Thoracic aorta endothelial cell (primary cell): ENCODE data around the gene PGP. TPM values are rescaled to one million over a fixed set of nuclear protein-coding genes. Genes with fewer than 3 reads are reported as not detected.

Experiments
- total RNA-seq: library from RNA; depleted of rRNA; stranded (reverse); fragments of >200 nt; gene quantifications from 2 replicates; pipeline ENCODE4 v1.2.3, GENCODE V29; 2012

PGP gene, protein sequence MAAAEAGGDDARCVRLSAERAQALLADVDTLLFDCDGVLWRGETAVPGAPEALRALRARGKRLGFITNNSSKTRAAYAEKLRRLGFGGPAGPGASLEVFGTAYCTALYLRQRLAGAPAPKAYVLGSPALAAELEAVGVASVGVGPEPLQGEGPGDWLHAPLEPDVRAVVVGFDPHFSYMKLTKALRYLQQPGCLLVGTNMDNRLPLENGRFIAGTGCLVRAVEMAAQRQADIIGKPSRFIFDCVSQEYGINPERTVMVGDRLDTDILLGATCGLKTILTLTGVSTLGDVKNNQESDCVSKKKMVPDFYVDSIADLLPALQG
- total RNA-seq, result 16.7 and 26.2 TPM in 2 replicates

DNA sequence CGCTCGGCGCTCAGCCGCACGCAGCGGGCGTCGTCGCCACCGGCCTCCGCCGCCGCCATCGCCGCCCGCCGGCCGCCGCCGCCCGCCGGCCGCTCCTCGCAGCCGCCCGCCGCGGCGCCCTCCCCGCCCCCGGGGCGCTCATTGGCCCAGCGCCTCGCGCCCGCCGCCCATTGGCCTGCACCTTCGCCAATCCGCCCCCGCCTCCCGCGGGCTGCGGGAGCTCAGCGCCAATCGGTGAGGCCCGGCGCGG is at the start of gene PGP:
PGP (minus strand) TSS at position 122 of the 250 bp plus-strand sequence; CDS start at position 59, 63 bp downstream.

DNA sequence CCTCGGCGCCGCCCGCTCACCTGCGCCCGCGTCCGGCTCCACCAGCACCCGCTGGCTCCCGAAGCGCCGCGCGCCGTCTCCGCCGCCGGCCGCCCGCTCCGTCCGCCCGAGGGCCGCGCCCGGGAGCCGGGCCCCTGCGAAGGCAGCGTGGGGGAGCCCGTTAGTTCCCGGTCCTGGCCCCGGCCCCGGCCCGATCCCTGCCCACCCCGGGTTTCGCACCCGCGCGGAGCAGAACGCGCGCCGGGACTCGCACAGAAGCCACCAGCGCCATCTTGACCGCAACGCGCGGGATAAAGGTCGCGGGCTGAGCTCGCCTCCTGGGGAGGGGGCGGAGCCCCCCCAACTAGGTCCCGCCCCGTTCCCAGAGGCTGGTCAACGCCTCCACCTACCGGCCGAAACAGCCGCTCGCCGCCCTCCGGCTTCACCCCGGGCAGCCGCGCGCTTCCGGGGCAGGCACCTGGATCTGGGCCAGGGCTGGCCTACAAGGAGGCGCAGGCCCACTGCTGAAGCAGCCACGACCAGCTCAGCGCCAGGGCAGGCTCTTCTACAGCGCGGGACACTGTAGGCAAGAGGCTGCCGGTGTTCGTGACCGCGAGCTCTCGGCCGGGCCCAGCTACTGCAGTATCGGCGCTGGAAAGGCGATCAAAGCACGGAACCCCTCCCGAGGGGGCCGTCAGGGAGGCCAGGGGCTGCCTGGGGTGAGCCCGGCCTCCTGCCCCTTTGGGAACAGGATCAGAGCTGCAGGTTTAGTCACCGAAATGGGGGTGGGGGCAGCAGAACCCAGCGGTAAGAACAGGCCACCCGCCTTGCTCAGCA is 36.9 kb upstream of the PGP start, which contains the start of gene ECI1:
ECI1 (minus strand) TSS at position 292 of the 816 bp plus-strand sequence; CDS start at position 271, 21 bp downstream.

DNA sequence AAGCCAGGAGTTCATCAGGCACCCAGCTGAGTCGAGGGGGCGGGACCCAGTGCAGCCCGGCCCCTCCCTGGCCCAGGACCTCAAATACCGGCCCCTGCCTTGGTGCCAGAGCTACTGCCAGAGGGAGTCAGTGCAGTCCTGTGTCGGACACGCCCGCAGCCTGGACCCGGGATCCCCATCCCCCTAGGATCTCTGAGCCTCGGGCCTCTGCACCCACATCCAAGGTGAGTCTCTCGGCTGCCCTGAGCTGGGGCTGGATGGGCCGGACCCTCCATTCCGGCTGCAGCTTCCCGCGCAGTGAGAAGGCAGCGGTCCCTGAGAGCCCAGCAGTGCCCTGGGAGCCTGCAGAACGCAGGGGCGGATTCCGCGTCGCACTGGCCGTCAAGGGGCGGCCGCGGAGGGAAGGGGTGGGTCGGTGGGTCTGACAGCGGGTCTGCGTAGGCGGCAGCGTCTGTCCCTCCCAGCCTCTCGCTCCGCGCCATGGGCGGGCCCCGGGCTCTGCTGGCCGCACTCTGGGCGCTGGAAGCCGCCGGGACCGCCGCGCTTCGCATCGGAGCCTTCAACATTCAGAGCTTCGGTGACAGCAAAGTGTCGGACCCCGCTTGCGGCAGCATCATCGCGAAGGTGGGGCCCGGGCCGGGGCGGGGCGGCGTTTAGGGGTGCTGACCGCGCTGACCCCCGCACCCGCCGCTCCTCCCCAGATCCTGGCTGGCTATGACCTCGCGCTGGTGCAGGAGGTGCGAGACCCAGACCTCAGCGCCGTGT is 21.9 kb upstream of the PGP start, which contains the start of gene DNASE1L2:
DNASE1L2 (plus strand) TSS at position 108 of the 765 bp plus-strand sequence; CDS start at position 481, 373 bp downstream.

DNA sequence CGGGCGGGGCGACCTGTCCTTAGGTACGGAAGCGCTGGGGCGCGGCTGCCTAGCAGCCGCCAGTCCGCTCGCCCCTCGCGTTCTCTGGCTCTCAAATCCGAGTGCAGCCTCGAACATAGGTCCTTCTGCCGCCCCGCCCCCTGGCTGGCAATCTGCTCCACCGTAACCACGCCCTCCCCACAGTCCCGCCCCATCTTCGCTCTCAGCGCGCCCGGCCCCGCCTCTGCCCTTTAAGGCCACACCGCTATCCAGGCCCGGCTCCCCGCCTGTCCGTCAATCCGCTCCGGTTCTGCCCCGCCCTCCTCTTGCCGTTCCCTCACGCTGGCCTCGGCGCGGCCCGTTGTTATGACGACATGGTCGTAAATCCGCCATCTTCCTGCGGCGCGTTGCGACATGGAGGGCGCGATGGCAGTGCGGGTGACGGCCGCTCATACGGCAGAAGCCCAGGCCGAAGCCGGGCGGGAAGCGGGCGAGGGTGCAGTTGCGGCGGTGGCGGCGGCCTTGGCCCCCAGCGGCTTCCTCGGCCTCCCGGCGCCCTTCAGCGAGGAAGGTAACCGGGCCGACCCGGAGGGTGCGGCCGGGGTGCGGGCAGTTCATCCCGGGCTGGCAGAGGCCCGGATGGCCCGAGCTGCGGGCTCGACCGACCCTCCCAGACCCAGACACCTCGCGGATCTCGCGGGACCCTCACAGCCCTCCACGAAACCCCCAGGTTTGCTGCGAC is 8.7 kb upstream of the PGP start, which contains the start of gene E4F1:
E4F1 (plus strand) TSS at position 371 of the 721 bp plus-strand sequence; CDS start at position 394, 23 bp downstream.

DNA sequence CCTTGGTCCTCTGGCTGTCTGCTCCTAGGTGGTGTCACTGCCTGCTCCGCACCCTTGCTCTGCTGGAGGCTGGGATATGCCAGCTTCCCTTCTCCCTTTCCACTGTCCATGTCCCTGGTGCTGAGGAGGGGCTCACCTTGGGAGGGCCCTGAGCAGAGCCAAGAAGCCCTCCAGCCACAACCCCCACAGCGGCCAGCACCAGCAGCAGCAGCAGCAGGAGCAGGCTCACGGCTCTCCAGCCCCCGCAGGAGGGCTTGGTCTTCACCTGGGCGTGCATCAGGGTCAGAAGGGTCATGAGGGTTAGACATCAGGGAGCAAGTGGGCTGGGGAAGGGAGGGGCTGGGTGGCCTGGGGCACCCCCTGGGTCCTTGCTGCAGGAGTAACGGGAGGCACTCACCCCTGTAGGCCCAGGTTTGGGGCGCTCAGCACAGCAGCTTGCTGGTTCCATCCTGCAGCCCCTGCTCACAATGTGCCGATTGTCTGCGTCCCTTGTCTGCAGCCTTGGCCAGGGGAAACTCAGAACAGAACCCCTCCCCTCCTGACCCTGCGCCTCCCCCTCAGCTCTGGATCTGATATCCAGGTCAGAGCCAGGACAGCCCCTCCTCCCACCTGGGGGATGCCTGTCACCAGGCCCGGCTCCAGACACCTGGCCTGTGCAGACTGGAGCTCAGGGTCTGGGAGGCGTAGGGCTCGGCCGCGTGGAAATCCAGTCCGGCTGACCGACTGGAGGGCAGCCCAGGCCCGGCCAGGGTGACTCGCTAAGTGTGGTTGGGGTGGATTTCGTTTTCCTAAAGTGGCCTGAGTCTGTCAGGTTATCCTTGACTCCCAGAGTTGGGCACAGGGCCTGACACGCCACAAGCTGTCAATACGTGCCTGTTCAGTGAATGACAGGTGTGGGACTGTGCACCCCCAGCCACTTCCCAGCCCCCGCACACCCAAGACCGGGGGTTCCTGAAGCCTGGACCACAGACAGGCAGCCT is 4.0 kb downstream of the PGP start, which contains the start of gene BRICD5:
BRICD5 (minus strand) TSS at position 478 of the 980 bp plus-strand sequence; CDS start at position 448, 30 bp downstream.

DNA sequence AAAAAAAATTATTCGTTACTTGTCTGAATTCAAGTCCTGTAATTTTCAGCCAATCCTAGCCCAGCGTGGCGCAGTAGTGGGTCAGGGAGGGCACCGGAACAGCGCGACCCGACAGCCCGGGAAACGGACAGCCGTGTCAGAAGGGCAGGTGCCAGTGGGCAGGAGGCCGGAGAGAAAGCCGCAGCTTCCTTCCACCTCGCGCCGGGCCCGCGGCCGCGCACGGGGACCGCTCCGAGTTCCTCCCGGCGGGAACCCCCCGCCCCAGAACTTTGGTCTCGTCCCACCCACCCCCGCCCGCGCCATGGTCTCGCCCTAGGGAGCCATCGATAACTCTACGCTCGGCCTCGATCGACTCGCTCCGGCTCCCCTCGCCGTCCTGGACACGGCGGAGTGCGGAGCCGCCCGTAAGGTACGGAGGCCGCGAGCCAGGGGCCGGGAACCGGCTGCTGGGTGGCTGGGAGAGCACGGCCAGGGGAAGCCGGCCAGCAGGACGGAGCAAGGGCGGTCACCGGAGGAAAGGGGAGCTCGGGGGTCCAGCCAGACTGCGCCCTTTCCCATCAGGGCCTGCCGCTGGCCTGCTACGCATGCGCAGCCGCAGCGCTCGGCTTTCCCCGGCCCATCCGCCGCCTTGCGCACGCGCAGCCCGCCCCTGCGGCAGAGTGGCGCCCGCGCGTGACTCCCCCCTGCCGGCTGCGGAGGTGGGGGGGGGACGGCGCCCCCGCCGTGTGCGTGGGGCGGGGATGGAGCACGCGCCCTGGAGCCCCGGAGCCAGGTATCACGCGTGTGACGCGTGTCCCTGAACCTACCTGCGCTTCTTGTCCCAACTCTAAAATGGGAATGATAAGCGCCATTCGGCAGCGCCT is 9.3 kb downstream of the PGP start, which contains the start of gene MLST8:
MLST8 (plus strand) TSS at position 351 of the 863 bp plus-strand sequence. CDS start 632 bp downstream, outside the sequence.

DNA sequence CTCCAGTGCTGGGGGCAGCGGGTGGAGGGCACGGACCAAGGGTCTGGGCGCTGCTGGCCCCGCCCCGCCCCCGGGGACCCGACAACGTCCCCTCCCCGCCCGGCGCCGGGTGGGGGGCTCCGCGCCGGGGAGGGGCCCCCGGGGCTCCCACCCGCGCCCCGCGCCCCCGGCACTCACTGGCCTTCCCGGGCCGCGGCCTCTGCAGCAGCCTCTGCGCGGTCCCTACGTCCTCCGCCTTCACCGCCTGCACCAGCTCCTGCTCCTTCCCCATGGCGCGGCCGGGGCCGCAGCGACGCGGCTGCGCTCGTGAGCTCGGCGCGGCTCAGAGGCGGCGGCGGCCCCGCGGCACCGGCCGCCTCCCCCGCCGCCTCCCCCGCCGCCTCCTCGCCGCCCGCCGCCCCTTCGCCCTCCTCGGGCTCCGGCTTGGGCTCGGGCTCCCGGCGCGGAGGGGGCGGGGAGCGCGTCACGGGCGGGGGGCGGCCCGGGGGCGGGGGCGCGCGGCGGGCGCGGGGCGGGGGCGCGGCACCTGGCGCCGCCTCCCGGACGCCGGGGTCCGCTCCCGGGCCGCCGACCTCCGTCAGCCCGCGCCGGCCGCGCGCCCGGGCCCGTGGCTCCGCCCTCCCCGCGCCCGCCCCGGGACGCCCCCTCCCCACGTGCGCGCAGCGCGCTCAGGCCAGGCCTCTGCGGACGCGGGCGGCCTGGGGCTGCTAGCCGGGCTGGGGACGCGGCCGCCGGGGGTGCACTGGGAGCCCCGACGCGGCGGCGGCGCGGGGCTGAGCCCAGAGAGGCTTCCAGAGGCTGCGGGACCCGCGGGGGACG is 18.3 kb downstream of the PGP start, which contains the start of gene CASKIN1:
CASKIN1 (minus strand) TSS at position 444 of the 819 bp plus-strand sequence; CDS start at position 271, 173 bp downstream.

Other genes starting within 250 kb of the PGP start
- gene RNF151, start 248.0 kb downstream of the PGP start, total RNA-seq, result not detected in 2 replicates
- 48.4 and 49.1 TPM in 2 replicates for gene TBL3, start 242.8 kb downstream of the PGP start, total RNA-seq
- gene NOXO1, start 233.4 kb downstream of the PGP start, total RNA-seq, result 0.40 TPM in 1 of 2 replicates, not detected in the other
- gene GFER, start 230.6 kb downstream of the PGP start, total RNA-seq, result 8.6 and 13.6 TPM in 2 replicates
- 1.3 and 1.6 TPM in 2 replicates for gene SYNGR3, start 224.9 kb downstream of the PGP start, total RNA-seq
- gene ZNF598, start 205.0 kb downstream of the PGP start, total RNA-seq, result 26.7 and 36.5 TPM in 2 replicates
- gene NPW, start 195.1 kb downstream of the PGP start, total RNA-seq, result 0.13 and 0.72 TPM in 2 replicates
- 52.7 and 94.3 TPM in 2 replicates for gene NHERF2, start 187.9 kb downstream of the PGP start, total RNA-seq
- gene NTHL1, start 167.0 kb downstream of the PGP start, total RNA-seq, result 18.6 and 27.1 TPM in 2 replicates
- gene TSC2, start 166.9 kb downstream of the PGP start, total RNA-seq, result 56.4 and 61.7 TPM in 2 replicates
- gene PKD1, start 78.9 kb downstream of the PGP start, total RNA-seq, result 56.4 and 62.8 TPM in 2 replicates
- 0.36 and 0.66 TPM in 2 replicates for gene RAB26, start 66.2 kb downstream of the PGP start, total RNA-seq
- 94.2 and 94.6 TPM in 2 replicates for gene TRAF7, start 59.1 kb downstream of the PGP start, total RNA-seq
- gene CASKIN1, start 18.2 kb downstream of the PGP start, total RNA-seq, result under 0.01 and 0.13 TPM in 2 replicates
- gene MLST8, start 9.4 kb downstream of the PGP start, total RNA-seq, result 37.1 and 44.0 TPM in 2 replicates
- 1.3 and 1.8 TPM in 2 replicates for gene BRICD5, start 4.0 kb downstream of the PGP start, total RNA-seq
- gene E4F1, start 8.8 kb upstream of the PGP start, total RNA-seq, result 21.0 and 26.1 TPM in 2 replicates
- 0.36 and 0.80 TPM in 2 replicates for gene DNASE1L2, start 21.6 kb upstream of the PGP start, total RNA-seq
- gene ECI1, start 36.7 kb upstream of the PGP start, total RNA-seq, result 23.5 and 24.5 TPM in 2 replicates
- gene RNPS1, start 53.3 kb upstream of the PGP start, total RNA-seq, result 138 and 175 TPM in 2 replicates
- 24.3 and 31.2 TPM in 2 replicates for gene ABCA3, start 125.9 kb upstream of the PGP start, total RNA-seq
- 41.5 and 70.0 TPM in 2 replicates for gene CCNF, start 214.6 kb upstream of the PGP start, total RNA-seq
- gene TEDC2, start 245.3 kb upstream of the PGP start, total RNA-seq, result 7.7 and 11.6 TPM in 2 replicates